Fibroblast of lung (primary cell): Measurements from ENCODE around the gene BCL7B.
"Not testable (repeated sequence)": the region's sequence is repeated elsewhere in the genome, so short reads cannot be mapped to it uniquely, and the experiment has no call there.

Experiments
- EZH2 ChIP-seq: IDR thresholded peaks from 2 replicates; pipeline ENCODE4 v1.5.1; 2012; ENCODE audit warnings: low read length, control low read depth, mild to moderate bottlenecking; ENCODE audit errors: missing control alignments
- TF ChIP-seq, protein P1 (sequence below), 2 donors: IDR thresholded peaks in 1 of 2; conservative IDR thresholded peaks in 1 of 2; 1 replicate in 1 of 2; 2 replicates in 1 of 2; pipeline ENCODE4 v1.5.1; 2011 to 2012; ENCODE audit warnings: low read length in 2 of 2, control low read depth in 1 of 2, inconsistent platforms in 1 of 2, low read depth in 1 of 2, mild to moderate bottlenecking in 1 of 2

- TF ChIP-seq, protein P1, sequence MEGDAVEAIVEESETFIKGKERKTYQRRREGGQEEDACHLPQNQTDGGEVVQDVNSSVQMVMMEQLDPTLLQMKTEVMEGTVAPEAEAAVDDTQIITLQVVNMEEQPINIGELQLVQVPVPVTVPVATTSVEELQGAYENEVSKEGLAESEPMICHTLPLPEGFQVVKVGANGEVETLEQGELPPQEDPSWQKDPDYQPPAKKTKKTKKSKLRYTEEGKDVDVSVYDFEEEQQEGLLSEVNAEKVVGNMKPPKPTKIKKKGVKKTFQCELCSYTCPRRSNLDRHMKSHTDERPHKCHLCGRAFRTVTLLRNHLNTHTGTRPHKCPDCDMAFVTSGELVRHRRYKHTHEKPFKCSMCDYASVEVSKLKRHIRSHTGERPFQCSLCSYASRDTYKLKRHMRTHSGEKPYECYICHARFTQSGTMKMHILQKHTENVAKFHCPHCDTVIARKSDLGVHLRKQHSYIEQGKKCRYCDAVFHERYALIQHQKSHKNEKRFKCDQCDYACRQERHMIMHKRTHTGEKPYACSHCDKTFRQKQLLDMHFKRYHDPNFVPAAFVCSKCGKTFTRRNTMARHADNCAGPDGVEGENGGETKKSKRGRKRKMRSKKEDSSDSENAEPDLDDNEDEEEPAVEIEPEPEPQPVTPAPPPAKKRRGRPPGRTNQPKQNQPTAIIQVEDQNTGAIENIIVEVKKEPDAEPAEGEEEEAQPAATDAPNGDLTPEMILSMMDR (conservative IDR thresholded peaks at IDR 0.05 in 1 of 2, IDR thresholded peaks at IDR 0.05 in 1 of 2; ENCODE audit: low read depth in 1 of 2, low read length in 2 of 2) = not testable (repeated sequence)
- TF ChIP-seq EZH2 = not testable (repeated sequence)
Measured at GRCh38 chr7:73526158-73526494, 31.4 kb downstream of the BCL7B start.
